GM18870 (cell line): ENCODE results near the gene DMPK.

Source experiments
- ATAC-seq: cut with Tn5 transposase; IDR thresholded peaks from one replicate; pipeline ENCODE4 v1.9.1; 2021; ENCODE audit warnings: moderate library complexity; ENCODE audit not compliant: unreplicated experiment

Gene DMPK

GRCh38 chr19:45782162-45782691, at the start of gene DMPK:
DMPK (minus strand) TSS chr19:45782490; CDS start chr19:45782352, 138 bp downstream.
- ATAC-seq = no peak

- ATAC-seq = no peak
These were observed 46.7 kb upstream of the DMPK start for GRCh38 chr19:45828945-45829344.

- ATAC-seq = no peak
These were observed 46.2 kb upstream of the DMPK start for GRCh38 chr19:45828523-45828922.

GRCh38 chr19:45827459-45828093, 45.3 kb upstream of the DMPK start:
- no peak for ATAC-seq

GRCh38 chr19:45826934-45827333, 44.6 kb upstream of the DMPK start:
- ATAC-seq = no peak

GRCh38 chr19:45825917-45826893, 43.9 kb upstream of the DMPK start:
- ATAC-seq = no peak

GRCh38 chr19:45825263-45825605, 42.9 kb upstream of the DMPK start:
- no peak for ATAC-seq

- ATAC-seq = no peak
These were observed 42.4 kb upstream of the DMPK start for GRCh38 chr19:45824531-45825262.

- ATAC-seq = no peak
These were observed 41.8 kb upstream of the DMPK start for GRCh38 chr19:45824041-45824471.

GRCh38 chr19:45823182-45823581, 40.9 kb upstream of the DMPK start:
- no peak for ATAC-seq

GRCh38 chr19:45822716-45823115, 40.4 kb upstream of the DMPK start:
- ATAC-seq = no peak

GRCh38 chr19:45821570-45821969, 39.3 kb upstream of the DMPK start:
- ATAC-seq = no peak

GRCh38 chr19:45821103-45821521, 38.8 kb upstream of the DMPK start:
- no peak for ATAC-seq

GRCh38 chr19:45820413-45821102, 38.3 kb upstream of the DMPK start:
- no peak for ATAC-seq

GRCh38 chr19:45819769-45820168, 37.5 kb upstream of the DMPK start:
- no peak for ATAC-seq

GRCh38 chr19:45817725-45818301, 35.5 kb upstream of the DMPK start:
- no peak for ATAC-seq

GRCh38 chr19:45817010-45817724, 34.9 kb upstream of the DMPK start:
- ATAC-seq = peak; percentile 84

GRCh38 chr19:45816236-45817009, 34.1 kb upstream of the DMPK start:
- no peak for ATAC-seq
